HG03135 (cell line): ENCODE results near the gene KIAA1671.

Source experiments
- ATAC-seq: cut with Tn5 transposase; IDR thresholded peaks from one replicate; pipeline ENCODE4 v1.9.1; 2021; ENCODE audit warnings: mild to moderate bottlenecking, moderate library complexity; ENCODE audit not compliant: unreplicated experiment

Gene KIAA1671

DNA sequence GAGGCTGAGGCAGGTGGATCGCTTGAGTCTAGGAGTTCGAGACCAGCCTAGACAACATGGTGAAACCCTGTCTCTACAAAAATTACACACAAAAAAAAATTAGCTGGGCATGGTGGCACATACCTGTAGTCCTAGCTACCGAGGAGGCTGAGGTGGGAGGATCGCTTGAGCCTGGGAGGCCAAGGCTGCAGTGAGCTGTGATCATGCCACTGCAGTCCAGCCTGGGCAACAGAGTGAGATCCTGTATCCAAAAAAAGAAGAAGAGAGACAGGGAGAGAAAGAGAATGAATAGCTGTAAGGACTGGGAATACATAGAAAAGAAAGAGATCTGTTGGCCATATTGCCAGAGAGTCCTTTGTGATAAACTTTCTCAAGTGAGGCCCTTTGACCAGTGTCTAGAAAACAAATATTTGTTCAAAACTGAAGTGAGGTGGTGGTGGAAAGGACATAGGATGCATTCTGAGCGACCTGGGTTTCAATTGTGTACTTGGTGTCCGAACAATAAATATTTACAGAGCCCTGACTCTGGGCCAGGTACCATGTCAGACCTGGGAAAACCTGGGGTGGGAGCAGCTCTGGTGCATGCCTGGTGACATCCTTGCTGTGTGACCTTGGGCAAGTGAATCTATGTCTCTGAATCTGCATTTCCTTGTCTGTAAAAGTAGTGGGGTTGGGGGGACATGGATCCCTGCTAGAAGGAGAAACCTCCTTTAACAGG lies 157.5 kb downstream of the KIAA1671 start:
- no peak for ATAC-seq

DNA sequence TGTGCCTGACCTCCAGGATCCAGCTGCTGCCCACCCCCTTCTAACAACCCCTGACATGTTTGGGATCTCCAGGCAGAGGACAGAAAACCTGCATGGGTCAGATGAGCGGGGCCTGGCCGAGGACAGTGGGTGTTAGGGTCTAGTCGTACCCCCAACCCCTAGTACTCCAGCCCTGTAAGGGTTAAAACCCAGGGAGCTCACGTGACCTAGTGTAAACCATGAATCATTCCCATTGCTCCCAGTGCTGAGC lies 158.0 kb downstream of the KIAA1671 start:
- ATAC-seq = no peak

DNA sequence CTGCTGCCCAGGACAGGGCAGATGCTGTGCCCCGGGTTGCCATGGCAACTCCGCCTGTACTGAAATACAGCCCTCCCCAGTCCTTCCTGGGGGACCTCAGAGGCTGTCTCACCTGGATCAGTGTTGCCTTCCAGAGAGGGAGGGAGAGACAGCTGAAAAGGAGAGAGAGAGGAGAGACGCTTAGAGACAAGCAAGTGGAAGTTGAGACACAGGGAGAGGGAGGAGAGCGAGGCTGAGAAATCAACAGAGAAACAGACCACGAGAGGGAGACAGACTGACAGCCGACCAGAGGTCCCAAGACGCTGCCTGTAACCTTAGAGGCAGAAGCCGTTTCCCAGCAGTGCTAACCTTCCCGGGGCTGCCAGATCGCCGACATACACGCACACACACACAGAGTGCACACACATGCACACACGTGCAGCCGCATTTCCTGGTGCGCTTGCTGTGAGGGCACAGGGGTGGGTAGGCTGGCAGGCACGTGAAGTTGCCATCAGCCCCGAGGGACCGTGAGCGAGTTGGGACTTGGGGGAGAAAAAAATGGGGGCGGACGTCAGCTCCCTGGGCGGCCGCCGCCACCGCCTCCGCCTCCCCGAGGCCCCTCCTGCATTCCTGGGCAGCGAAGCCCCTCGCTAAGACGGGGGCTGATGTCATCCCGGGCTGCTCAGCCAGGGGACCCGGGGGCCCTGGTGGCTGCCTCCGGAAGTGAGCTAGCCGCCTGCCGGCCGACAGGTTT lies 158.5 kb downstream of the KIAA1671 start:
- ATAC-seq = no peak

DNA sequence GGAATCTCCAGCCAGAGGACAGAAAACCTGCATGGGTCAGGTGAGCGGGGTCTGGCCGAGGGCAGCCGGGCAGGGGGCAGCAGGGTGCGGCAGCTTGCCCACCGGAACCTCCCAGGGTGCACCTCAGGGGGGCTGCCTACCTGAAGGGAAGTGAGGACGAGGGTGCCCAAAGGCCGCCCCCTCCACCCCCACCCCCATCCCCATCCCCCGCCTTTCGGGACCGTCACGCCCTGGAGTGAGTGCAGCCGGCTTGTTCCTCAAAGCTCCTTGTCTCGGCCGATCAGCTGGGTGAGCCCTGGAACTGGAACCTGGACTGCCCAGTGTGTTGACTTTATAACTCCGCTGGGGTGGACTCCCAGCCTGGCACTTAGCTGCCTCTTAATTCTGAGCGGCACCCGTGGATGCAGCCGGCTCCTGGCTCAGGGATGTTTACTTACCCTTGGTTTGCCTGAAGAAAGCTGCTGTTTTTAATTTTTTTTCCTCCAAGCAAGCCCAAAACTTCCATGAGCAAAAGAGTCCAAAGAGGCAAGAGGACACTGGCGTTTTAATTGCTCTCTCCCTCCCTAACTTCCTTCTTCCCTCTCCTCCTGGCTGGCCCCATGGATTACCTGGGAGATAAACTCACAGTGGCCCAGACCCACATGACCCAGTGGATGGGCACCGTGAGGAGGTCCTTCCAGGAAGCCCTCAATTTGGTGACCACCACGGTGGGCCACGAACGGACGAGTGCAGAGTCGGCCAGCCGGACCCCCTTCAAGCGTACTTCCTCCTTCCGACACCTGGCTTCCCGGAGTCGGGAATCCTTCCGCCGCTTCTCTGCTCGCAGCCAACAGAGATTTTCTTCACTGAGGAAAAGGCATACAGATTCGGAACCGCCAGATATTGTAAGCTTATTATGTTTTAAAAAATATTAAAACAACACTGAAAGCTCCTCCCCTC lies 159.3 kb downstream of the KIAA1671 start:
- no peak for ATAC-seq

DNA sequence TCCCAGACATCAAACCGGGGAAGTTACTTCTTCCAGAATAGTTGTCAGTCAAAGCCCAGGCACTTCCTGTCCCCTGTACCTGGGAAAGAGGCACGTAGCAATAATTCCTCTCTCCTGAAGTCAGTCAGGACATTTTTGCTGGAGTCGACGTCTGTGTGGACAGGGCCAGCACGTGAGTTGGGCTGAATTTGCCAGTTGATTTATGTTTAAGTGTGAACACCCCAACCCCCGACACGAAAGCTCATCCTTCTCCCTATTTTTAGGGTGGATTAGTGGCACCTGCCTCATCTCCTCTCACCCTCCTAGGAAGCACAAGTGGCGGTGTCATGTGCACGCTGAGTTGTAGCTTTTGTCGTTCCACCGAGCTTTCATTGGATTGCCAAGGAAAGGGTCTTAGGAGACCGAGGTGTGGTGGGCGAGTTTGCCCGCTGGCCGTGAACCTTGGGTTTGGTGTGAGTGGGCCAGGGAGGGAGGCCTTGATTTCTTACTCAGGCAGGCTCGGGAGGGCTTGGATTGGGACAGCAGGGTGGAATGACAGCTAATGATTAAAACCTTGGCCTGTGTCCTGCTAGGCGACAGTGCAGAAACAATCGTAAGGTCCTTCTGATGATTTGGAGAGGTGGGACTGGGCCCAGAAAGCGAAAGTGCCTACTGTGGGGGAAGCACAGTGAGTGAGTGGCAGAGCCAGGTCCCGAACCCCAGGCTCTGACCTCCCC lies 160.2 kb downstream of the KIAA1671 start:
- ATAC-seq = no peak

DNA sequence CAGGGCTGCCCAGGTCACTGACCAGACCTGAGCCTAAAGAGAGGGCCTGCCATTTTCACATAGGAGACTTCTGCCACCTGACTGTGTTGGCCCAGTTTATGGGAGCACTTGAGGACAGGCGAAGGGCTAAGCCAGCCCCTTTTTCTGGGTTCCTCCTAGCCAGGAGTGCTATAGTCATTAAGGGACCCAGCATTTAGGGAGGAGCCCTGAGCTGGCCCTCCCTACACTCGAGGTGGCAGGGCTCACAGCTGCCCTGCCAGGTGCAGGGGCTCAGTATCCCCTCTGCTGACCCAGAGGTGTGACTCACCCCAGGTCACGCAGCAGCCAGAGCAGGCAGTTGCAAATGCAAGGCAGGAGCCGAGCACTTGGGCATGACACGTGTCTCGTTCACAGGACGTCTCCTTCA lies 160.8 kb downstream of the KIAA1671 start:
- no peak for ATAC-seq

DNA sequence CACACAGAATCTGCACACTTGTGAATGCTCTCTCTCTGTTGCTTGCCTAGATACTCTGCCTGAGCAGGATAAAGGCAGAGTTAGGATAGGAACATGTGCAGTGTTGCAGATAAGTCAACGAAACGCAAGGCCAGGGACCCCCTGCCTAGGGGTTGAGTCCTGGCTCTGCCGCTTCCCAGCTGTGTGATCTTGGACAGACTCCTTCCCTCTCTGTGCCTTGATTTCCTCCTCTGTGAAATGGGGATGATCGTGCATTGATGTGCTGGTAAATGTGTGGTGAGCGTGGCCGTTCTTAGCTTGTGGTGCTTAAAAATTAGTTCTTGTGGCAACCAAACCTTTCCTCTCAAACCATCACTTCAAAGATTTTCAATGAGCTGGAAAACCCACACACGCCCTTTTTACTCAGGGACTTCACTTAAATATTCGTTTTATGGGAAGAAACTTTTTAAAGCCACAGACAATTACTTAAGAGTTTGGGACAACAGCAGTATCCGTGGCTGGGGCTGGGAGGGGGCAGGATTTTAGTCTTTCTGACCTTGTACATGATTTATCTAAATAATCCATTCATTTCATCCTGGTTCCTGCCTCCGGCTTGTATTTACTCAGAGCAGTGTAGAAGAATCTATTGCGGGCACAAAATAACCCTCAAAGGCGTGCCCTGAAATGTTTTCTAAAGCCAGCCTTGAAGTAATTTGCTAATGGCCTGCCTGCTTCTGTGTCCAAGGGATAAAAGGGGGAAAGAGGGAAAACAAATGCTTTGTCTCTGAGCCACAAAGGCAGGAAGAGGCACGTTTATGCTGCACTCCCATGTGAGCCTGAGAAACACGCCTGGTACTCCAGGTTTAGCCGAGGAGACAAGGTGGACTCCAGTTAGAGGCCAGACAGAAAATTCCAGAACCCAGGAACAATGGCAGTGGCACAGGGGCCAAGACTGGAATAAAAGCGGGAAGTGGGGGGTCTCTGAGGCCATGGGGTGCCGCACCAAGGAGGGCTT lies 162.2 kb downstream of the KIAA1671 start:
- no peak for ATAC-seq

DNA sequence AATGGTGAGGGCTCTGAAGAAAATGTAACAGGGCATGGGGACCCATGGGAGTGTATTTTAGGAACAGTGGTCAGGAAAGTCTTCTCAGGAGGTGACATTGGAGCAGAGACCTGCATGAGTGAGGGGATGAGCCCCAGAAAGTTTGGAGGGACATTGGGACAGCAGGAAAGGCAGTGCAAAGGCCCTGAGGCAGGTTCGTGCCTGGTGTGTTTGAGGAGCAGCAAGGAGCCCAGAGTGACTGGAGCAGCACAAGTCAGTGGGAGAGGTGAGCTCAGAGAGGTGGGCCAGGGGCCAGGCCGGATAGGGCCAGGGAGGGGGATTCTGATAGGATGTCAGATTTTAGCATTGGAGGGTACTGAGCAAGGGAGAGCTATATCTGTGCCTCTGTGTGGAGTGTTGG lies 167.1 kb downstream of the KIAA1671 start:
- no peak for ATAC-seq

DNA sequence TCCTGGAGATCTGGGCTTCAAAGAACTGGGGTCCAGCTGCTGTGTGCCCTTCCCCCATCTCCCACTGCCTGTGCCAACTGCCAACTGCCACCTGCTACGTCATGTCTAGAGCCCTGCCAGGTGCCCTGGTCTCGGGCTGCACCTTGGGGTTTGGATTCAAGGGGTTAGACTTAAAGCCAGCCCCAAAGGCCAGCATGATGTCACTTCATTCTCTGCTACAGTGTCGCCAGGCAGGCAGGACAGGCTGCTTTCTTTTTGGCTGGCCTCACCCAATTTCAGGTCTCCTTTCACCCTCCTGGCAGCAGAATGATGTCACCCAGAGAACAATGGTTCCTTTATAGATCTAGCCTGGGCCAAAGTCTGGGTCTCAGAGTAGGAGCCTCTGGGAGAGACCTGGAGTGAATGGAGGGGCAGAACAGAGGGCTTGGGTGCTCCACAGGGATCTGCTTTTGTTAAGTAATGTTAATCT lies 167.6 kb downstream of the KIAA1671 start:
- ATAC-seq = no peak

DNA sequence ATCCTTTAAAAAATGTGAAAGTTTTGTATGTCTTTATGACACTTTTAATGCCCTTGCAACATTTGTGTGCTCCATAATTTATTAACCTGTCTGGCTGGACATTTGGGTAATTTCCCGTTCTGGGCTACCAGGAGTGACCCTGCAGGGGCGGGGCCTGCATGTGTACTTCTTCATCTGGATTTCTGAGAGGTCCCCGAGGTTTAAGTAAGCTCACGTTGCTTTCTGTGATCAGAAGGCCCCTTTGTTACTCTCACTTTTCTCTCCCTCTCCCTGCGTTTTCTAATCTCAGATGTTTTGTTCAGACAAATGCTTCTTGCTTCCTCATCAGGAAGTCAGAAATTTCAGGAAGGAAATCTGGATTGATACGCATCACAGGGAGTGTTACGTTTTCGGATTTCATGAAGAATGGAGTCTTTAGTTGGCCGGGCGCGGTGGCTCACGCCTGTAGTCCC lies 168.3 kb downstream of the KIAA1671 start:
- no peak for ATAC-seq

DNA sequence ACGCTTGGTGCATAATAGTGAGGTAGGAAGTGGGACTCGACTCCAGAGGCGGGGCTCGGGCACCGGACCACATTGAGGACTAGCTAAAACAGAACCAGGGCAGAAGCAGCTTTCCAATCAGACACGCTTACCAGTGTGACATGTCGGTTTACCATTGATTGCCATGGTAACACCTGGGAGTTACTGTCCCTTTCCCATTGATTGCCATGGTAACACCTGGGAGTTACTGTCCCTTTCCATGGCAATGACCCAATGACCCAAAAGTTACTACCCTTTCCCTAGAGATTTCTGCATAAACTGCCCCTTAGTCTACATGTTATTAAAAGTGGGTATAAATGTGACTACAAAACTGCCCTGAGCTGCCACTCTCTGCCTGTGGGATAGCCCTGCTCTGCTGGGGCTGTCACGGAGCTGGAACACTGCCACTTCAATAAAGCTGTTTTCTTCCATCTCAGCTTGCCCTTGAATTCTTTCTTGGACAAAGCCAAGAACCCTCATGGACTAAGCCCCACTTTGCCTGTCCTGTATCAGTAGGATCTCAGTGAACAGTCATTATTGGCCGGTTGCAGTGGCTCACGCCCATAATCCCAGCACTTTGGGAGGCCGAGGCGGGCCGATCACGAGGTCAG lies 169.7 kb downstream of the KIAA1671 start:
- no peak for ATAC-seq

DNA sequence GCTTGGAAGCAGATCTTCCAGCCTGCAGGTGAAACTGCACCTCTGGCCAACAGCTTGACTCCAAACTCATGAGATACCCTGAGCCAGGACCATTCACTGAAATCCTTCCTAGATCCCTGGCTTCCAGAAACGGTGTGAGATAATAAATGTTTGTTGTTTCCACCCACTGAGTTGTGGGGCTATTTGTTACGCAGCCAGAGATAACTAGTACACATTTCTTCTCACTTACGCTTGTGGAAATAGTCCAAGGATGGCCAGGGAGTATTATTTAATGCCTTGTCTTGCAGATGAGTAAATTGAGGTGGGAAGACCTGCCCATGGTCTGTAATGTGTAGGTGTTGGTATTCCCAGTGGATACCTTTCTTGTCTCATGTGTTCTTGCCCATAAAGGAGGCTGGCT lies 171.2 kb downstream of the KIAA1671 start:
- no peak for ATAC-seq

DNA sequence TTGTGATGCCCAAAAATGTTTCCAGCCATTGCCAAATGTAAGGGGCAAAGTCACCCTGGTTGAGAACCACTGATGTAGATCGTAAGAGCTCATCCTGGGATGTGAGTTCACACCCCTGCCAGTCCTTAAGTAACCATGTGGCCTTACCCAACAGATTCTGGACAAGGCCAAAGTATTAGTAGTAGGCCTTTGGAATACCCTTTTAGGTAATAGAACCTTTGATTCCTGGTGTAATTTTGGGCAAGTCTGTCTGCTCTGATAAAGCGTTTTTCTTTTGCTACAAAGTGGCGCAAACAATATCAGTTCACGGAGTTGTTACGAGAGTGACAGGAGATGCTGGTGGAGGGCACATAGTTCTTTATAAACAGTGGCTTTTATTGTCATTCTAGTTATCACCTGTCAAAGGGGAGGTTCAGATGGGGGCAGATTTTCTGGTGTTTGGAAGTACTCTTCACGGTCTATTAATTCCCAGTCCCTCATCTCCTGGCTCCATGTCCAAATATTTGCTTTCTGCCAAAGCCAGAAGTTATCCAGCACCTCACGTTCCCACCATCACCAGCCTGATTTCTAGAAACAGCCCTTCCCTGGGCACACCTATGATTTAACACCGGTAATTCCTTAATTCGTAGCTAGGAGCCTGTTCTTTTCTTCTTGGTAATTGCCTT lies 173.3 kb downstream of the KIAA1671 start:
- no peak for ATAC-seq

DNA sequence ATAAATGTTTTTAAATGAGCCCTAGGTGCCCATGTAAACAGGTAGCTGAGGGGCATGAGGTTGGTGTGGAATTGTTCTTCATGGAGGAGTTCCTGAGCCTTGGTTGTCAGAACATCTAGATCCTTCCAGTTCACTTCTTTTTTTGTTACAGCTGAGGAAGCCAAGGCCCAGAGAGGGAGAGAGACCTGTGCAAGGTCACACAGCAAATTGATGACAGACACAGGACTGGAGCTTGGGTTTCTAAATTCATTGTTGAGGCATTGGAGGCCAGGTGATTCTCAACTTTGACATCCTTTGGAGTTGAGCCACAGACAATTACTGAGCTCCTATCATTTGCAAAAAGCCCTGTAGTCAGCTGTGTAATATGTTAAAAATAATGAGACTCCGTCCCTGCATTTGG lies 174.0 kb downstream of the KIAA1671 start:
- no peak for ATAC-seq

DNA sequence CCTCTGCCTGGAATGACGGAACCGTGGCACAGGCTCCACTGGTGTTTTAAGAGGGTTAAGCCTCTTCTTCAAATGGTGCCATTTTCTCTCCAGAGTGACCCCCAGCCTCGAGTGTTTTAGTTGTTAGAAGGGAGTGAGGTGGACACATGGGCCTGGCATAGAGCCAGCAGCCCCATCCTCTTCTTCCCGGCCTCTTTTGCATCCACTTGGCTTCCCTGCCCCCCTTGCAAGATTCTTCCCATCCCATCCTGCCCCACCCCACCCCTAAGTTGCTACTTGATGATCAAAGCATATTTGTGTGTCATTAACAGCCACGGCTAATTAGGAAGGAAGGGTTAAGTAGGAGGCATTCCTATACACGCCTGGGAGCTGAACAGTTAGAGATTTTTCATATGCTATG lies 174.8 kb downstream of the KIAA1671 start:
- ATAC-seq = no peak

DNA sequence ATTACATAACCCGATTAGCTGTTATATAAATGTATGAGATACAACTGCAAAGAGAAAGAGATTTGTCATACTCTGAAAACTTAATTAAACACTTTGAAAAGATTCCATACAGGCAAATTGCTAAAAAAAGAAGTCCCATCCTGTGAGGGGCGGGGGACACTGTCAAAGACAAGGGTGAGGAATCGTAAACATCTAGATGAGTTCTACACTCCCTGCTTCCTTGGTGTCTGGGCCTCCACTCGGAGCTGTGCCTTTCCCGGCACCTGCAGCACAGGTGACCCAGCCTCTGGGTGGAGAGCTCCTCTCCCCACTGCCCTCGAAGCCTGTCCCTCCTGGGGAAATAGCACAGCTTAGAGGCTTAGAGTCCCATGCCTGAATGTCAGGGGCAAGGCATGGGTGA lies 177.9 kb downstream of the KIAA1671 start:
- ATAC-seq = no peak

DNA sequence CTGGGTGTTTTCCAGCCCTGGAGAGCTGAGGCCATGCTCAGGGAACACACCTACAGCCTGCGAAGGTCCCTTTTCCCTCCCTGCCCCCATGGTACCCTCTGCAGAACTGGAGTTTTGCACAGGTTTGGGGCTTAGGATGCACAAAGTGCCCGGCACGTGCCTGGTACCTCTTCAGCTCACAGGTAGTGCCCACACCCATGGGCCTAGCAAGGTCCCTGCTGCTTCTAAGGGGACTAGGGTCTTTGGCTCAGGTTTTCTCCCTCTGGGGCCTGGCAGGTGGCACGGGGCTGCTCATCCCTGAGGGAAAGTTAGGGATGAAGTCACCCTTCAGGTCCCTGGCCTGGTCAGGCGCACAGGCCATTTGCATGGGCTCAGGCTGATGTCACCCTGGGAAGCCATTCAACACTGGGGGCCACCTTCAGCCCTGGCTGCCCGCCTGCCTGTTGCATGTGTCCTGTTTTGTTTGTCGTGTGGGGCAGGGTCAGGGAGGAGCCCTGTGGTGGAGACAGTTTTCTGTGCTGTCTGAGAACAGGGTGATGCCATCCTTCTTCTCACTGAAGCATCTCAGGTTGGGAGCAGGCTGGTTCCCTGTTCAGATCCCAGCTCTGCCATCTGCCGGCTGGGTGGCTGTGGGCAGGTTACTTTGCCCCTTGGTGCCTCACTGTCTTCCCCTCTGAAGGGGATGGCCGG lies 178.8 kb downstream of the KIAA1671 start:
- ATAC-seq = no peak

DNA sequence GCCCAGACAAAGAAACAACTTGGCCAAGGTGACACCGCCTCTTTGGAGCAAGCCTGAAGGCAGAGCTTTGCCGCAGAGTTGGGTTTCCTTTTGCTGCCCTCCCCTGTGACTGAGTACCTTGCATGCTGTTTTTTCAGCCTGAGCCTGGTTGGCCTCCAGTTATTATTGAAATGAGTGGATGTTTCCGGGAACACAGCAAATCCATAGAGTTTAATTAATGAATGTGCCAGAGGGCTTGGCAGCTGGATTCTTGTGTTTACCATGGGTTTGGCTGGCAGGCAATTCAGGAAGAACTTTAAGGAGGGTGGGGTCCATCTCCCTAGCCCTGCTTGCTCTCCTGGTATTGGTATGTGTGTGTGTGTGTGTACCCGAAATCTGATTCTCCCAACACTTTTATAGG lies 181.5 kb downstream of the KIAA1671 start:
- ATAC-seq = no peak
